Measurements from ENCODE around the gene NECTIN1. TPM values are rescaled to one million over a fixed set of nuclear protein-coding genes. Genes with fewer than 3 reads are reported as not detected.

Gene NECTIN1
- polyA plus RNA-seq, 3 donors: 39.6 to 48.6 (median 45.9) TPM

DNA sequence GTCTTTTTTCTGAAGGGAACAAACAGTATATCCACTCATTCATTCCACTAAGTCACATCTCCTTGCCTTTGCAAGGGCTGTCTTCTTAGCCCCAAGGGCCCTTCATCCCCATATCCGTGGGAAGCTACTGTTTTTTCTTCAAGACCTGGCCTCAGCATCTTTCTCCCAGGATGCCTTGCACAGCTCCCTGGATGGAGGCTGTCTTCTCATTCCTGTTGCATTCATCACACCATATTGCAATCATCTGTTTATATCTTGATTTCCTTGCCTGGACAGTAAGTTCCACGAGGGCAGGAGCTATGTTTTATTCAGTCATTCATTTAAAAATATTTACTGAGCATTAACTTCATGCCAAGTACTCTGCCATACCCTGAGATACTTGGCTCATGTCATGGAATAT lies 29.3 kb upstream of the NECTIN1 start:
- DNase-seq: no peak

DNA sequence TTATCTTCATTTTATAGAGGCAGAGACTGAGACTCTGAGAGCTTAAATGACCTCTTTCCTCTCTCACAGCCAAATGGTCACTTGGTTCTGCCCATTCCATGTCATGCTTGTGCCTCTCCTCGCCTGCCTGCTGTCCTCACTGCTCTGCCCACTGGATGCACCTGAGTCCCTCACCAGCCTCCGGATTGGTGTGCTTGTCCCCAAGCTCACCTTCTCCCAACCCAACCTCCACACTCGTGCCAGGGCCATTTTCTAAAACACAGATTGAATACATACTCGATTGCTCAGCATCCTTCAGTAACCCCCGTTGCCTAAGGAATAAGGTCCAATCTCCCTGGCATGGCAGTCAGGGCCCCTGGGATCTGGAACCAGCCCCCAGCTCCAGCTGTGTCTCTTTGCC lies 28.4 kb upstream of the NECTIN1 start:
- DNase-seq: no peak

DNA sequence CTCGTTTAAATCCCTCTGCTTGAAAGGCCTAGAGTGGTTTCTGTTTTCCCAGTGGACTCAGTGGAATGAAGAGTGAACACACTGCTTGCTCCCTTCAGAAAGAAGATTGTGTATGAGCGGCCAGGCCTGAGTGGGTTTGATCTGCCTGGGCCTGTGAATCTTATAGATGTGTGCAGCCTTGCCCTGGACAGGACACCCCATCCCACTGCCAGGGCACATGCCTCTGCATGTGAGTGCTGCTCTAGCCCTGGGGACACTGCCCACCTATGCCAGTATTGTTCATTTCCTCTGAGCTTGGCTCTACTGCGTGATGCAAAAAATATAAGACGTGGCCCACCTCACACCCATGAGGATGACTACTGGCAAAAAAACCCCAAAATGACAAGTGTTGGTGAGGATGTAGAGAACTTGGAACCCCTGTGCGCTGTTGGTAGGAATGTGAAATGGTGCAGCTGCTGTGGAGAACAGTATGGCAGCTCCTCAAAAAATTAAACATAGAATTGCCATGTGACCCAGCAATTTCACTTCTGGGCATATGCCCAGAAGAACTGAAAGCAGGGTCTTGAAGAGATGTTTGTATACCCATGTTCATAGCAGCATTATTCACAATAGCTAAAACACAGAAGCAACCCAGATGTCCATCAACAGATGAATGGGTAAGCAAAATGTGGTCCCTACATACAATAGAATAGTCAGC lies 27.3 kb upstream of the NECTIN1 start:
- DNase-seq: no peak

DNA sequence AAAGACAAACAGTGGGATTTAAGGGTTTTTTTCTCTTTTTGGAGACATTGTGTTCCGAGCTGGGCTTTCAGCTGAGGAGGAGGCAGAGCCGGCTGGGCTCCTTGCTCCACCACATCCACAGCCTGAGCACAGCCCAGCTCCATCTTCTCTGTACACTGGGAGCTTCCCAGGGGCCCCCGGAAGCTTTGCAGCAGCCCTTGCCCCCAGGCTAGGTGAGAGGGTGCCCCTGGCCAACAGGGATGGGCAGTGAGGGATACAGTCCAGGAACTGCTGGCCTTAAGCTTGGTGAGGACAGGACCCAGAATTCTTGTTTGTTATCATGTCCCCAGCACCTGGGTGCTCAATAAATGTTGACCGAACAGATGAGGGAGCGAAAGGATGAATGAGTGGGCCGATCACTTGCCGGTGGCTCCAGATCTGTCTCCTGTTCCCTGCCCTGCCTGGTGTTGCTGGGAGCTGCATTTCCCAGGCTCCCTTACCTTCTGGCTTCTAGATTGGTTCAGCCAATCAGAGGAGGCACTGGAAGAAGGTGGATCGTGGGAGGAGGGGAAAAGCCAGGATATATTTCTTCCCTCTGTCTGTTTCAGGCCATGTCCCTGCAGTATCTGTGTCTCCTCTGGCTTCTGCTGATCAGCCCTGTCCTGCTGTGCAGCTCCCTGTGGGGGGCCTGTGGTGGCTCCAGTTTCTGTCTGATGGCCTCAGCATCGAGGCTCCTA lies 26.5 kb upstream of the NECTIN1 start:
- peak; percentile 26 for DNase-seq

DNA sequence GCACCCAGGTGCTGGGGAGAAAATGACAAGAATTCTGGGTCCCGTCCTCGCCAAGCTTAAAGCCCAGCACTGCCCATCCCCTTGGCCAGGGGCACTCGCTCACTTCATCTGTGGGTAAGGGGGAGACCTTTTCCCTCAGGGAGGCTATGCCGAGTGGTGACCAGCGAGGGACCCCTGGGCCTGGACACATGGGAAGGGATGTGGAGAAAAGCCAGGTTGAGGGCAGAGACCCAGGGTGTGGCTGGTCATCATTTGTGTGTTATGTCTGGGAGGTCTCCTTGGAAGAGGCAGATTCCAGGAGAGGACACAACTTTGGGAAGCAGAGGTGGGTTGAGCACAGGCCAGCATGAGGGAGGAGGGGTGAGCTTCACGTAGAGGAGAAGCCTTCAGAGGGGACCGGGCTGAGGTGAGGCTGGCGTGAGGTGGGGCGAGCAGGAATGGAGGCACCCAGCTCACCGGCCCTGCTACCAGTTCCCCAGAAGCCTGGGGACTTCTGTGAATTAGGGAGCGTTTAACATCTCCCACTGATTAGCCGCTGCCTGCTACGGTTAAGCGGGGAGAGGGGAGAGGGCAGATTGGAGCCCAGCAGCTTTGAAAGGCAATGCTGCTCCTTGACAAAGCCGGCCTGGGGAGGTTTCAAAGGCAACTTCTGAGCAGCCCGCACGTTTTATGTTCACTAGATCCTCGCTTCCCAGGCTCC lies 25.8 kb upstream of the NECTIN1 start:
- DNase-seq: no peak

DNA sequence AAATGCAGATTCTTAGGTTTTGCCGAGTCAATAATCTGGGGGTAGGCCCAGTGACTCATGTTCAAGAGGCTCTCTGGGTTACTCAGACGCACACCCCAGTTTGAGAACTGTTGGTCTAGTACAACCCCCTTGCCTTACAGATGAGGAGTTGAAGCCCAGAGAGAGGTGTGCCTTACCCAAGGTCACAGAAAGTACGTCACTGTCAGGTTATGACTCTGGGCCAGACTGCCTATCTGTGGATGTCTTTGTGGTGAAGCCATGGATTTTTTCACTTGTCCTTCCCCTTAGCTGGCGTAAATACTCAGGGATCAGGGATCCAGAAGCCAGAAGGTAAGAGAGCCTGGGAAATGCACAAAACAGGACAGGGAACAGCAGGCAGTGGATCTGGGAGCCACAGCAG lies 25.2 kb upstream of the NECTIN1 start:
- no peak for DNase-seq

DNA sequence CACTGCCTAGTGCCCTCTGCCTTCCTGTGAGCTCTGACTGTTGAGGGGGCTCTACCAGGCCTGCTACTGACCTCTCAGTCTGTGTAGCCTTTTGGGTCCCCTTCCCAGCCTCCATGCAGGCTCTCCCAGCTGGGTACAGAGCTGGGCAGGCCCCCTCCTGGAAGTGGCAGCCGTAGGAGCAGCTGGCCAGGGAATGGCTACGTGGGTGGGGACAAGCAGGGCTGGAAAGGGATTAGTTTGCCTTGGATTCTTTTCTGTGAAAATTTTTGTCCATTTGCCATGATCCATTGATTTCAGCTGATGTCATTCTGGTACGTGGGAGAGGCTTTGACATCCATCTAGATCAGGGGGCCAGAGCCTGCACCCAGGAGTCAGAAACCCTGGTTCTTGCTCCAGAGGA lies 23.9 kb upstream of the NECTIN1 start:
- no peak for DNase-seq

DNA sequence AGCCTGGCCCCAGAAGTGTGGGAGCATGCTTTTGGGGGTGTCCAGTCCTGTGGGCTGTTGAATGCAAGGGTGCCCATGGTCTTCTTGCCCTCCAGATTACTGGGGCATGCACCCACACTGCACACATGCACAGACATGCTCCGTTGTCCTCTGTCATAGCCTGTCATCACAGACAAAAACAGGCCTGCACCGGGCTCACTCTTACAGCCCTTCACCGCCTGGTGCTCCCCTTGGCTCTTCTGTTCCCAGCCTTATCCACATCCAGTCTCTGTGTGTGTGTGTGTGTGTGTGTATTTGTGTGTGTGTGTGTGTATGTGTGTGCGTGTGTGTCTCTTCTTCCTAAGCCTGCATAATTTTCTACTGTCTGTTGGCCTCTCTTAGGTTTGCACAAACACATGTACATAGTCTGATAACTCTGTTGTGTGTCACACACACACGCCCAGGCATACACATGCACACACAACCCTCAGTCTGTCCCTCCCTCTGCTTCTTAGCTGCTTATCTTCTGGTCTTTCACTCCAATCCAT lies 23.4 kb upstream of the NECTIN1 start:
- no peak for DNase-seq

DNA sequence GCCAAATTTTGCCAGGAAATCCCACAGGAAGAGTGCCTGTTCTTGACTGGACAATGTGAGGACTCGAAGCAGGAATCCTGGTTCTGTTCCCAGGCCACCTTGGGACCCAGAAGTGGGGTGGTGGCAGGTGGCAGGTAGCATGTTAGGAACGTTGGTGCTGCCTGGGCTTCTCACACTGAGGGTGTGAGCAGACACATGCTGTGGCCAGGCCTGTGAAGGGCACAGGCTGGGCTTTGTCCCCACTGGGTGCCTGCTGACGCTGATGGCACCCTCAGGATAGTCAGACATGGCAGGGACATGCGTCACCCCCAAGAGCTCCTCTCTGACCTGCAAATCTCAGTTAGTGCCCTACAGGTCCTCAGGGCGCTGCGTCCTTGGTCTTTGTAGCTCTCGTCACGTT lies 21.1 kb upstream of the NECTIN1 start:
- DNase-seq: no peak

DNA sequence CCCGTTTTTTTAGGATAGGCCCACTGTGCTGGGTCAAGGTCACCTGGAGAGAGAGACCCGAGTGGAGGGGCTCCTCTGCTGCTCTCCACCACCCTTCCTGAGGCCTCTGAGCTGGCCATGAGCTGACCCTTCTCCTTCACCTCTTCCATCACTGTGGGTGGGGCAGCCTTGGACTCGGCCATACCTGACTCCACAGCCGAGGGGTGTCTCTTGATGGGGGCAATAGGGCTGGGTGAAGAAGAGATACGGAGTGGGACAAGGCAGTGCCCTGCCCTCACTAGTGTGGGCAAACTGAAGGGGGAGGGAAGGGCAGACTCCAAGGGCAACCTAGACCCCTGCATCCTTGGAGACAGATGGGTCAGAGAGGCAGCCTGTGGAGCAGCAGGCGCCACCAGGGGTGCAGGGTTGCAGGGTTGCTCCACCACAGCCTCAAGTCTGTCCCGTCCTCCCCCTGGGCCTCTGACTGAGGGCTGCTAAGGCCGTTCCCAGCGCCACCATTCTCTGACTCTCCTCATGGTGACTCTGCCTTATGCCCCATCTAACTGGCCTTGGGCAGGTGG lies 20.1 kb upstream of the NECTIN1 start:
- no peak for DNase-seq

DNA sequence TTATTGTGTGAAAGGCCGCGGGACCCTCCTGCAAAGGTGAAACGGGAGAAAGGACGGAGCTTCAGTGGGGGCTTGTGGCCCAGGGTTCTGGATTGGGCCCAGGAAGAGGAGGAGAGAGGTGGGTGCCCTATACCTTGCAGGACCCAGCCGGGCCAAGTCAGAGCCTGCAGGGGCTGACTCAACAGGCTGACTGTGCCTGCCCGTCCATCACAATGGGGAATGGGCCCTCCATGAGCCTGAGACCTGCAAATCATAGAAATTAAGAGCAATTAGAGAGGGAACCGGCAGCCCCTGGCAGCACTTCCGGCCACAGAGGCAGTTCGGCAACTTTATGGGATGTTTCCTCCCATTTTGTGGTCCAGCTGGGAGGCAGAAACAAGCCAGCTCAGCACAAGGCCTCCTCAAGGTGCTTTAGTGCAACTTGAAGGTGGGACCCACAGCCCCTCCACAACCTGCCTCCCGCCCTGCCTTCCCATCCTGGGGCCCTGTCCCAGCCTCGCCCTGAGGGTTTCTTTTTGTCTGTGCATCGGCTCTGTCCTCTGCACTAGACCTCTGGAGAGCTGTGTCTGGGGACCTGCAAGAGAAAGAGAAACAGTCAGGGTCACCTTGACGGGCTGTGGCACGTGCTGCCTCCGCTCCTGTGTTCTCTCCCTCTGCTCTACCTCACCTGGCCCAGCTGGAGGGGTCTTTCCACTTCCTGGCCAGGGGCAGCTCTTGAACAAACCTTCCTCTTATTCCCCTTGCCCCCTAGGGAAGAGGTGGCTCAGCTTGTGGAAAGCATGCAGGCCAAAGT lies 19.1 kb upstream of the NECTIN1 start:
- no peak for DNase-seq

DNA sequence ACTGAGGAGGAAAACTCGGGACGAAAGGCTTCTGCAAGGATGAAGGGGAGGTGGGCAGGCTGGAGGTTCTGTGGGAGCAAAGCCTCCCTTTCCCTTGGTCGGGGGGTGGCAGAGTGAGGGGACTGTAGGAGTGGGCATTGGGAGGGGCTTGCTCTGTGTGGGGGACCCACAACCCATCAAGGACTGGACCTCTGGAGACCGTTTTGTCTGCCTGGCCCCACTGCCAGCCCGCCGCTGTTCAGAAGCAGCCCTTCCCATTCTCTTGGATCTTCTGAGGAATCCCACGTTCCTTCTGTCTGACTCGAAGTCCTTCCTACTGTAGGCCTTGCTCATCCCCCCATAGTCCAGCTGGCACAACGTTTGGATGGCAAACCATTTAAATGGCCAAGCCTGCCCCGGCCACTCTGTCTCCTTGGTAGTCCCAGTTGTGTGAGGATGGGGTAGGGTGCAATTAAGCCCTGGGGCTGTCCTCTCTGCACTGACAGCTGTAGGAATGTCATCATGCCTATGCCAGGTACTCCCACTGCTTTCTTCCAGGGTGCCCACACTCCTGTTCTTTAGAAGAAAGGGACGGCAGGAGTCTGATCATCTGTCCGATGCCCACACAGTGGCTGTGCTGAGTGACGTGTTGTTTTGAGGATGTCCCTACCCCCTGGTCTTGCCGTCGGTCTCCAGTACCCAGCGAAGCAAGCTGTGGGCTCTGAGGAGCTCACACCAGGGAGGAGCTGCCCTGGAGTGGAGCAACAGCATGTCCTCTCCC lies 17.0 kb upstream of the NECTIN1 start:
- DNase-seq: no peak

DNA sequence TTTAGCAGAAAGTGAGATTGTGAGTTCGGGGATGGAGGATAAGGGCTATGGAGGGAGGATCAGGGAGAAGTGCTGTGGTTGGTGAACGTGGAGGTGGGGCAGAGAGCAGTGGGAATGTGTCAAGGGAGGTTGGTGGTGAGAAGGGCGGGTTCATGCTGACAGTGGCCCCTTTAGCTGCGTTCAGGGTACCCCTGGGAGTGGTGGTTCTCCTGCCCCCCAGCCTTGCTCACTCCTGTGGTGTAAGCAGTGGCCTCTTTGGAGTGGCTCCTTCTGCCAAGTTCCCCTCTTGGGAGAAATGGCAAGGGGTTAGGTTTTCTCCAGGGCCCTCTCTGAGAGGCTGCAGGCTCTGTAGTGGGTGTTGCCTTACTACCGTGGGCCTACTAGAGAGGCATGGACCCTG lies 16.1 kb upstream of the NECTIN1 start:
- DNase-seq: no peak

DNA sequence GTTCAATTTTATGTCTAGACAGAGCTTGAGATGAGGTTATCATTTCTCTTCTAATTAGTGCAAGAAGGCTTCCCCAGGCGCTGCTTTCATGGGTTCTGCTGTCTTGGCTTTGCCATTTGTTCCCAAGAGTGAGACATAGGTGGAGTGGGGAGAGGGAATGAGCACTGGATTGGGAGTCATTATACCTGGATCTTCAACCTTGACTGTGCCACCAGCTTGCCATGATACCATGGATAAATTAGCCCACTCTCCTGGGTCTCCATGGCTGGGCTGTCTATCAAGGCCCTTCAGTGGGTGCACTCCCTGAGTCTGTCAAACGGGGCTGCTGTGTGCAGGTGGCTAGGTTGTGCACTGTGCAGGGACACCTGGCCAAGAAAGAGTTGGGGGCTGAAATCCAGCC lies 15.6 kb upstream of the NECTIN1 start:
- no peak for DNase-seq

DNA sequence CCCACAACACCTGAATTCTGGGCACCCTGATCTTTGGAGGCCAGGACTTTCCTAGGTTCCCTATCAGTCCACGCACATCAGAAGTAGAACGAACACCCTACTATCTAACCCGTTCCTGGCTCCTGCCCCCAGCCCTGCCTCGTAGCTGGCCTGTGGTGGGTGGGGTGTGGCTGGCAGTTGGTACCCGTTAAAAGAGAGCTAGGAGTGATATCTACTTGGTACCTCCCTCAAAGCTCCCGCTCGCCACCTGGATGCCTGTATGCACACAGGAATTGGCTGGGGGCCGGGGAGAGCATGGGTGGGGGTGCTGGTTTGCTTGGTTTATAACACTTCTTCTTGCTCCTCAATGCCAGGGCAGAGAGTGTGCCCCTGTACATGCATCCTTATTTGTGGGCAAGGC lies 14.0 kb upstream of the NECTIN1 start:
- no peak for DNase-seq

DNA sequence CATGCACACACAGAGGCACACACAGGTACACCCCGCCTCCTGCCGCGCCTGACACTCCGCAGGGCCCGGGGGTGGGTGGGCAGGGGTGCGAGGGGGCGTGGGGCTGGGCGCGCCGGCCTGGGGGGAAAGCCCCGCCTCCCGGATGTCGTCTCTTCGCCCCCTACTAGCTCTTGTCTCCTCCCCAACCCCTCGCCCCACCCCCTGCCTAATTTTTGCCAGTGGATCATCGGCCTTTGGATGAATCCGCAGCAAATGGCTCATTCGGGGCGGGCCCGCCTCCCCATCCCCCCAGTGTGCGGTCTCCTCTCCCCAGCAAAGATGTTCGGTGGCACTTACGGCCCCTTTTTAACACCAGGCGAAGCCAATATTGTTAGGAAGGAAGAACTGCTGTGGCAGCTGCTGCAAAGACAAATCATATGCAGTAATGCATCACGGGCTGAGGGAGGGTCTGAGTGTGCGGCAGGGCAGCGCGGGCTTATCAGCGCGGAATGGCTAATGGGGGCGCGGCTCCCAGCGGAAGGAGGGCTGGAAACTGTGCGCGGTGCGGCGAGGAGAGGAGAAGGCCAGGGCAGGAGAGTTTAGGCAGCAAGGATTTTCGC lies 13.4 kb upstream of the NECTIN1 start:
- DNase-seq: no peak

DNA sequence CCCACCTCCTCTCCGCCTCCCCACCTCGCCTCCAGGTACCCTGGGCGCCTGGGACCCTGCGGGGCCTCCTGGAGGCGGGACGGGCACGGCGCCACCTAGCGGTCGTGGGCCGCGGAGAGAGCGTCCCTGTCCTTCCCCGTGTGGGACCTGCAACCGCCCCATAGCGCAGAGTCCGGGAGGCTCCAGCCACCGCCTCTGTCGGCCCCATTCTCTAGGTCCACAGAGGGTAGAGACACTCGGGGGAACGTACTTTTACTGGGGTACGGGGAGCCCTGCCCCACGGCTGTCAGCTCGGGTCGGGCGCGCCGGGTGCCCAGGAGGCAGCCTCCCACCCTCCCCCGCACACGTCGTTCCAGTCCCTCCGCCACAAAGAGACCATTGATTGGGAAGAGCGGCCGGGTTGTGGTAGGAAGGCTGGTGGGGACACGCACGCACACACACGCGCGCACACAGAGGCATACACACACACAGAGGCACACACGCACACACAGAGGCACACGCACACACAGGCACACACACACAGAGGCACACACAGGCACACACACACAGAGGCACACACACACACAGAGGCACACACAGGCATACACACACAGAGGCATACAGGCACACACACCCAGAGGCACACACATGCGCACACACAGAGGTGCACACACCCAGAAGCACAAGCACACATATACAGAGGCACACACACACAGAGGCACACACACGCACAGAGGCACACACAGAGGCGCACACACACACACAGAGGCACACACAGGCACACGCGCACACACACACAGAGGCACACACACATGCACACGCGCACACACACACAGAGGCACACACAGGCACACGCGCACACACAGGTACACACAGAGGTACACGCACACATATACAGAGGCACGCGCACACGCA lies 12.6 kb upstream of the NECTIN1 start:
- no peak for DNase-seq

DNA sequence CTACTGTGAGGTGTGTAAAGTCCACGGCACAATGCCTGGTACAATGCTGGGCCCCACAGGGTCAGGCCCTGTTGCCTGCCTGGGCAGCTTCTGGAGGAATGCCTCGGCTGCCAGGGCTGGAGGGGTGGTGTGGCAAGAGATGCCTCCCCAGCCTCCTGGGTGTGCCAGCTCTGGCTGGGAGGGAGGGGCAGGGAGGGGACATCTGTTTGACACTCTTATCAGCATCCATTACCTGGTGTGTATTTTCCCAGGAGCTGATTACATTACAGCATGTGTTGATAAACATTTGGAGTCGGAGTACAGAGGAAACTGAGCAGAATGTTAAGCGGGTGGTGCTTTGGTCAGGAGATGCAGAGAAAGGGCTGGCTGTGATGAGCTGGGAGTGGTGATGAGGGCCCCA lies 11.0 kb upstream of the NECTIN1 start:
- no peak for DNase-seq

DNA sequence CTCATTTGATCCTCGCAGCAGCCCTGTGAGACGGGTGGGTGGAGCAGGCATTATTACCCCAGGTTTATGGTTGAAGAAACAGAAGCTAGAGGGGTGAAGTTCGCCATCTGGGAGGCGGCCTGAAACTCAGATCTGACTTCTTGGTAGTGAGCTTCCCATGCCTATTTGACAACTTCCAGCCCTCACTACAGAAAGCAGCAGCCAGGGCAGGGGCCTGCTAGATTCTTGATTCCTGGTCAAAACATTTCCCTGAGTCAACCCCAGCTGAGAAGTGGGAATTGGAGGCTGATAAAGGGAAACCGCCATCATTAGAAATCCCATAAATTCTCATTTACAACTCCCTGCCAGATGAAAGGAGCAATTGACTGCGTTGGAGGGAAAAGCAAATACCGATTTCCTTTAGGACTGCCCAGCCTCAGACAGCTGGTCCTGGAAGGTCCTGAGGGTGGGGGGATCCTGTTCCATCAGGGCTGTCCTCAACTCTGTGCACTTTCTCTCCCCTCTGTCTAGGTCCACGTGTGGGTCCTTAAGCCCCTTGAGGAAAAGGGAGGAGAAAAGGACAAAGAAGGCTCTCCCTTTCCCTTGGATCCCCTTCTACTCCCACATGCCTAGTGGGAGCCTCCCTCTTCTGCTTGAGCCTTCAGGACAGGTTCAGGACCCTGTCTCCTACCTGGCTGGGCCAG lies 10.2 kb upstream of the NECTIN1 start:
- peak; percentile 92 for DNase-seq
